Adrenal gland (tissue), 12 donors: Measurements from ENCODE around the gene RYR3. TPM values are rescaled to one million over a fixed set of nuclear protein-coding genes. Genes with fewer than 3 reads are reported as not detected.
A peak's percentile ranks its signal among the peaks of the same experiment; 100 is the strongest.

Experiments
- DNase-seq, 7 donors: peaks; one replicate each; pipeline ENCODE4 v3.0.0-alpha.2; 2019 to 2020
- H3K27ac ChIP-seq, 5 donors: fragments of 200-600 bp; sonication (generic) in 4 of 5; 1 replicate in 3 of 5; 2 replicates in 2 of 5; pipeline versions ENCODE4 v1.5.1 to v1.8.0; 2016 to 2020; ENCODE audit warnings: mild to moderate bottlenecking in 1 of 5
- H3K27me3 ChIP-seq: fragments of 200-600 bp; 2 replicates; pipeline ENCODE4 v1.8.0; 2021
- H3K36me3 ChIP-seq, 2 donors: fragments of 200-600 bp; replicated peaks in 1 of 2; 1 replicate in 1 of 2; 2 replicates in 1 of 2; pipeline versions ENCODE4 v1.5.1 to v1.8.0; 2018 to 2022
- H3K4me1 ChIP-seq, 2 donors: fragments of 200-600 bp; replicated peaks in 1 of 2; 1 replicate in 1 of 2; 2 replicates in 1 of 2; pipeline versions ENCODE4 v1.5.1 to v1.8.0; 2018 to 2021
- H3K4me3 ChIP-seq, 4 donors: fragments of 200-600 bp; sonication (generic) in 3 of 4; one replicate each; pipeline ENCODE4 v1.5.1; 2016 to 2018
- H3K9me3 ChIP-seq, 3 donors: fragments of 200-600 bp; sonication (generic) in 1 of 3; replicated peaks in 1 of 3; 1 replicate in 2 of 3; 2 replicates in 1 of 3; pipeline versions ENCODE4 v1.5.1 to v1.8.0; 2016 to 2021
- POLR2A ChIP-seq, 2 donors: fragments of 450-650 bp; IDR thresholded peaks; one replicate each; pipeline ENCODE4 v1.6.1; 2017; ENCODE audit warnings: antibody characterized with exemption in 2 of 2, mild to moderate bottlenecking in 2 of 2, moderate library complexity in 1 of 2
- WGBS, 4 donors: extraction: QIAGEN DNeasy Blood & Tissue Kit in 2 of 4; methylation state at CpG; one replicate each; pipeline versions ENCODE4 v1.1.5 to v1.1.7; 2013 to 2017; 5-methylcytosine and 5-hydroxymethylcytosine counted together
- intact Hi-C, 2 donors: fragments of 100-400 bp; cut with DNase I; formaldehyde crosslinking; loops; one replicate each; pipeline versions ENCODE4 v1.14.1 to v1.15.0; 2022 to 2023
- polyA plus RNA-seq, 3 donors: library from polyadenylated mRNA; stranded (reverse); fragments of 200-250 nt in 2 of 3; fragments of 350-450 nt in 1 of 3; fragmentation: Illumina TruSeq in 1 of 3; extraction: RNeasy Lipid Tissue Mini Kit (QIAGEN cat#74804) in 1 of 3; gene quantifications; one replicate each; pipeline ENCODE4 v1.2.3, GENCODE V29; 2013 to 2014
- small RNA-seq, 2 donors: library from RNA; depleted of rRNA; stranded (forward); fragments of <200 nt; gene quantifications; one replicate each; pipeline ENCODE3, GENCODE V24; 2016
- total RNA-seq, 9 donors: library from RNA; depleted of rRNA in 4 of 9; stranded (reverse); fragments of >200 nt in 4 of 9; fragments of 120-200 nt in 1 of 9; fragmentation: NEBNext Ultra II Directional in 1 of 9; extraction: Animal tissue kit (Norgen Biotek cat#: 25700) in 1 of 9; gene quantifications; one replicate each; pipeline versions ENCODE4 v1.1.0 to v1.2.4, GENCODE V29; 2013 to 2023
- TF ChIP-seq, protein P1 (sequence below), 6 experiments: fragments of 450-650 bp in 4 of 6; fragments of 200-600 bp in 2 of 6; sonication (generic) in 1 of 6; IDR thresholded peaks; 1 replicate in 5 of 6; 2 replicates in 1 of 6; pipeline versions ENCODE4 v1.5.1 to v1.8.0; 2016 to 2021; ENCODE audit warnings: antibody characterized with exemption in 6 of 6, mild to moderate bottlenecking in 2 of 6, moderate library complexity in 1 of 6
- donor health status: healthy with polysubstance abuse.
- donor health status: Bipolar disorder and iron deficiency.
- donor health status: DM: yes; HTN: yes; CAD: no.
- donor health status: DM: no; HTN: no; CAD: no.
- donor health status: DM: no; HTN: no; CAD: no.
- donor health status: DM: yes; HTN: yes; CAD: no.

RYR3 gene
- total and polyA plus RNA-seq, 12 donors, result 0.32 to 60.7 (median 3.4) TPM

DNA sequence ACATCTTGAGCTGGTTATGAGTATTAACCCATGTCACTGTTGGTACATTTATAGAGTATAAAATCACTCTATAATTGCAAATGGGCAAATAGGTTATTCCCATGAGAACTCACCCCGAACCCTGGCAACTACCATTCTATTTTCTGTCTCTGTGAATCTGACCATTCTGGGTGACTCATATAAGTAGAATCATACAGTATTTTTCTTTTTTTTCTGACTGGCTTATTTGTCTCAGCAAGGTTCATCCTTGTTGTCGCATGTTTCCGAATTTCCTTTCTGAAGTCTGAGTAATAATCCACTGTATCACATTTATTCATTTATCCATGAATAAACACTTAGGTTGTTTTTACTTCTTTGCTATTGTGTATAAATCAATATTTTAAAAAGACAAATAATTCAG lies 597.6 kb downstream of the RYR3 start:
- Histone ChIP-seq H3K4me1 (peaks cover 0 to 18% of the 10 kb centered on the region in 2 donors), H3K27me3 (no peaks in the 10 kb centered on the region), H3K4me3 (no peak overlapping the region), H3K36me3 (no peaks in the 10 kb centered on the region), H3K9me3 (no peaks in the 10 kb centered on the region), H3K27ac (peak overlapping the region in 1 of 5 donors; percentile 1)
- DNase-seq, result no peak
- no peak for TF ChIP-seq POLR2A (IDR thresholded peaks at IDR 0.05)
- TF ChIP-seq, protein P1, sequence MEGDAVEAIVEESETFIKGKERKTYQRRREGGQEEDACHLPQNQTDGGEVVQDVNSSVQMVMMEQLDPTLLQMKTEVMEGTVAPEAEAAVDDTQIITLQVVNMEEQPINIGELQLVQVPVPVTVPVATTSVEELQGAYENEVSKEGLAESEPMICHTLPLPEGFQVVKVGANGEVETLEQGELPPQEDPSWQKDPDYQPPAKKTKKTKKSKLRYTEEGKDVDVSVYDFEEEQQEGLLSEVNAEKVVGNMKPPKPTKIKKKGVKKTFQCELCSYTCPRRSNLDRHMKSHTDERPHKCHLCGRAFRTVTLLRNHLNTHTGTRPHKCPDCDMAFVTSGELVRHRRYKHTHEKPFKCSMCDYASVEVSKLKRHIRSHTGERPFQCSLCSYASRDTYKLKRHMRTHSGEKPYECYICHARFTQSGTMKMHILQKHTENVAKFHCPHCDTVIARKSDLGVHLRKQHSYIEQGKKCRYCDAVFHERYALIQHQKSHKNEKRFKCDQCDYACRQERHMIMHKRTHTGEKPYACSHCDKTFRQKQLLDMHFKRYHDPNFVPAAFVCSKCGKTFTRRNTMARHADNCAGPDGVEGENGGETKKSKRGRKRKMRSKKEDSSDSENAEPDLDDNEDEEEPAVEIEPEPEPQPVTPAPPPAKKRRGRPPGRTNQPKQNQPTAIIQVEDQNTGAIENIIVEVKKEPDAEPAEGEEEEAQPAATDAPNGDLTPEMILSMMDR (IDR thresholded peaks at IDR 0.05), result no peak
- intact Hi-C loops, result no loop called here
- WGBS, 4 donors, result 46 to 63% (median 54%) methylated on average over 3 of the region's 3 CpGs

DNA sequence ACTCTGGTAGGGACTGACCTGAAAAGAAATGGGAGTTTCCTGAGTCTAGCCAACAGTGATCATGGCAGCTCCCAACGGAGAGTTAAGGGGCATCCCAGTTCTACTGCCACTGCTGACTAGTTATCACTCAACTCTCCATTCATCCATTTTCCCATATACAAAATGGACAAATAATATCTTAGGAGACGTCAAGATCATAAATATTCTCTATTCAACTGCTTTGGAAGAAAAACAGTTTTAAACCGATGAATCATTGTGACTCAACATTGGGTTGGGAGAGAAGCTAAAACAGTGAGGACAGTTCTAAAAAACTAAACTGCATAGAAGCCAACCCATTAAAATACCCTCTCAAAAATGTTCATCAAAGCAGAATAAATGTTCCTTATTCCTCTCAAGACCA lies 600.0 kb downstream of the RYR3 start:
- Histone ChIP-seq H3K4me1 (peaks cover 0 to 18% of the 10 kb centered on the region in 2 donors), H3K9me3 (no peaks in the 10 kb centered on the region), H3K27ac (peak overlapping the region in 1 of 5 donors; percentile 1), H3K27me3 (no peaks in the 10 kb centered on the region), H3K4me3 (no peak overlapping the region), H3K36me3 (no peaks in the 10 kb centered on the region)
- 47 to 77% (median 55%) methylated on average over 3 of the region's 3 CpGs for WGBS, 4 donors
- intact Hi-C loops, result no loop called here
- TF ChIP-seq POLR2A (IDR thresholded peaks at IDR 0.05), result no peak
- TF ChIP-seq, protein P1 (IDR thresholded peaks at IDR 0.05), result no peak
- DNase-seq, result no peak

DNA sequence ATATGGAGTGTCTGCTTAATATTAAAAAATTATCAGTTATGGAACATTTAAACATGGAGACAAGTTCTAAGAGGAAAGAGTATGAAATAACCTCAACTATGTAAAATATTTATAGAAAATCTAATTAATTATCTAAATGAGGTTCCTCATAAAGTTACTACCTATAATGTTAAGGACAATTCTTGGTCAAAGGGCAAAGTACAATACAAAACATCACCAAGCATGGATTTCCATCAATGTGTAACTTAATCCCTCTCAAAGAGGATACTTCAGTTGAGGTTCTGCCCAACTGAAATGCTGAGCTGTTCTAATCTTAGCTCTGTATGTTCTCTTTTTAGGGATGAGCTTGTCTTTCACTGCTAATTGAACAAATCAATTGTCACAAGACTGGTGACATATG lies 601.6 kb downstream of the RYR3 start:
- Histone ChIP-seq H3K4me1 (peaks cover 0 to 18% of the 10 kb centered on the region in 2 donors), H3K27me3 (no peaks in the 10 kb centered on the region), H3K27ac (no peak overlapping the region), H3K9me3 (no peaks in the 10 kb centered on the region), H3K4me3 (no peak overlapping the region), H3K36me3 (no peaks in the 10 kb centered on the region)
- intact Hi-C loops, result no loop called here
- no peak for DNase-seq
- TF ChIP-seq, protein P1 (IDR thresholded peaks at IDR 0.05), result no peak
- TF ChIP-seq POLR2A (IDR thresholded peaks at IDR 0.05), result no peak

DNA sequence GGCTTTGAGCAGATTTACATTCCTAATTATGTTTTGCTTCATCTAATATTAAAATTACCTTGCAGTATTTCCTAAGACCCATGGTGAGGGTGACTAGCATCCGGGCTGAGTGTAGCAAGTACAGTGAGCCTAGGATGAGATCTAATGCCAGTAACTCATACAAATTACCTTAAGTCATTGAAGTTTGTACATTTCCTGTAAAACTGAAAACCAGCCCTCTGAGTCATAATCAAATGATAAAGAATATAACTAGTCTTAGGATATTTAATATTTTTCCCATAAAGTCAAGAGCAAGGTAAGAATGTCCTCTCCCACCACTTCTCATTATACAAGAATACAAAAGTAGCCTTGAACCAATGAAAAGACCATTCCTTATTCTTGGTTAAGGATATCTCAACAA lies 602.7 kb downstream of the RYR3 start:
- 87 to 93% (median 89%) methylated on average over 1 of the region's 1 CpG for WGBS, 4 donors
- no peak for DNase-seq
- intact Hi-C loops, result no loop called here

More for the DNA sequence above, 602.7 kb downstream of the RYR3 start:
- Histone ChIP-seq H3K4me3 (no peak overlapping the region), H3K27me3 (no peaks in the 10 kb centered on the region), H3K36me3 (no peaks in the 10 kb centered on the region), H3K4me1 (peaks cover 0 to 18% of the 10 kb centered on the region in 2 donors), H3K27ac (no peak overlapping the region), H3K9me3 (no peaks in the 10 kb centered on the region)
- no peak for TF ChIP-seq POLR2A (IDR thresholded peaks at IDR 0.05)
- TF ChIP-seq, protein P1 (IDR thresholded peaks at IDR 0.05), result no peak

Small RNA genes within 50 kb of the gene (small RNA-seq; reads per million reads assigned to genes)
- gene RF00019, result 0 reads per million in 2 donors

Other genes starting within 250 kb of the RYR3 start
- gene FMN1, start 116.3 kb upstream of the RYR3 start, total RNA-seq, result 10 to 100 TPM in 7 of 9 donors, 1 to 10 TPM in 2; 2.4 to 29.2 (median 11.6) TPM
- 1 to 10 TPM in 2 of 3 donors, under 1 TPM in 1; 0.37 to 6.0 (median 2.3) TPM for gene FMN1, start 116.3 kb upstream of the RYR3 start, polyA plus RNA-seq